NCI-H2107 (cell line): ENCODE measurements around the gene MYO1H.

Source experiments
- DNase-seq: peaks from one replicate; lab custom pipeline; 2025; lab: John Stamatoyannopoulos, UW

The MYO1H gene

GRCh38 chr12:109449845-109450532, 102.3 kb downstream of the MYO1H start:
- DNase-seq = no peak

GRCh38 chr12:109450980-109451379, 103.3 kb downstream of the MYO1H start:
- no peak for DNase-seq

GRCh38 chr12:109451400-109451799, 103.7 kb downstream of the MYO1H start:
- no peak for DNase-seq

GRCh38 chr12:109452489-109452888, 104.8 kb downstream of the MYO1H start:
- DNase-seq = no peak

- no peak for DNase-seq
Observed at GRCh38 chr12:109455706-109456105, 108.0 kb downstream of the MYO1H start.

GRCh38 chr12:109458086-109458485, 110.4 kb downstream of the MYO1H start:
- no peak for DNase-seq

- DNase-seq = no peak
Observed at GRCh38 chr12:109458771-109459208, 111.1 kb downstream of the MYO1H start.

- no peak for DNase-seq
Observed at GRCh38 chr12:109459247-109459646, 111.5 kb downstream of the MYO1H start.

- DNase-seq = no peak
Observed at GRCh38 chr12:109460538-109460937, 112.8 kb downstream of the MYO1H start.

- DNase-seq = no peak
Observed at GRCh38 chr12:109461049-109461845, 113.5 kb downstream of the MYO1H start.

- DNase-seq = no peak
Observed at GRCh38 chr12:109461846-109462756, 114.4 kb downstream of the MYO1H start.

- DNase-seq = no peak
Observed at GRCh38 chr12:109462868-109463692, 115.4 kb downstream of the MYO1H start.

- DNase-seq = no peak
Observed at GRCh38 chr12:109463756-109464155, 116.1 kb downstream of the MYO1H start.

GRCh38 chr12:109464642-109465351, 117.1 kb downstream of the MYO1H start:
- no peak for DNase-seq

- DNase-seq = no peak
Observed at GRCh38 chr12:109466305-109466704, 118.6 kb downstream of the MYO1H start.

GRCh38 chr12:109466821-109467220, 119.1 kb downstream of the MYO1H start:
- no peak for DNase-seq

GRCh38 chr12:109467978-109468676, 120.4 kb downstream of the MYO1H start:
- DNase-seq = no peak

- no peak for DNase-seq
Observed at GRCh38 chr12:109469517-109469916, 121.8 kb downstream of the MYO1H start.

GRCh38 chr12:109473006-109473405, 125.3 kb downstream of the MYO1H start:
- no peak for DNase-seq
